HL-60 (cell line): ENCODE data around the gene TRAF1.

Experiments
- DNase-seq, 2 experiments: peaks; one replicate each; pipeline ENCODE4 v3.0.0-alpha.2; 2010 to 2020; ENCODE audit warnings: low read depth in 1 of 2, low spot score in 1 of 2
- H3K27ac ChIP-seq: fragments of 250-450 bp; sonication (Bioruptor Pico); replicated peaks from 2 replicates; pipeline ENCODE4 v1.5.1; 2020; ENCODE audit warnings: mild to moderate bottlenecking, moderate library complexity
- H3K27me3 ChIP-seq: fragments of 250-450 bp; sonication (Bioruptor Pico); 2 replicates; pipeline ENCODE4 v1.5.1; 2021; ENCODE audit warnings: mild to moderate bottlenecking, moderate library complexity; ENCODE audit not compliant: insufficient read depth, poor library complexity, severe bottlenecking
- H3K4me3 ChIP-seq: replicated peaks from 2 replicates; pipeline ENCODE4 v1.5.1; 2011; ENCODE audit warnings: mild to moderate bottlenecking, control low read depth, low read length; ENCODE audit not compliant: insufficient read depth
- GABPA ChIP-seq: IDR thresholded peaks from 2 replicates; pipeline ENCODE4 v1.6.1; 2012; ENCODE audit warnings: low read depth
- POLR2AphosphoS5 ChIP-seq: IDR thresholded peaks from 2 replicates; pipeline ENCODE4 v1.6.1; 2012; ENCODE audit warnings: low read depth
- SPI1 ChIP-seq: IDR thresholded peaks from 2 replicates; pipeline ENCODE4 v1.6.1; 2012; ENCODE audit warnings: low read depth, mild to moderate bottlenecking, borderline replicate concordance
- TF ChIP-seq, protein P1 (sequence below): IDR thresholded peaks from 2 replicates; pipeline ENCODE4 v1.6.1; 2012; ENCODE audit warnings: low read depth; ENCODE audit not compliant: insufficient replicate concordance
- TF ChIP-seq, protein P2 (sequence below): IDR thresholded peaks from one replicate; pipeline ENCODE4 v1.5.1; 2011; ENCODE audit warnings: low read length, control low read depth, inconsistent platforms; ENCODE audit not compliant: insufficient read depth

The TRAF1 gene

DNA sequence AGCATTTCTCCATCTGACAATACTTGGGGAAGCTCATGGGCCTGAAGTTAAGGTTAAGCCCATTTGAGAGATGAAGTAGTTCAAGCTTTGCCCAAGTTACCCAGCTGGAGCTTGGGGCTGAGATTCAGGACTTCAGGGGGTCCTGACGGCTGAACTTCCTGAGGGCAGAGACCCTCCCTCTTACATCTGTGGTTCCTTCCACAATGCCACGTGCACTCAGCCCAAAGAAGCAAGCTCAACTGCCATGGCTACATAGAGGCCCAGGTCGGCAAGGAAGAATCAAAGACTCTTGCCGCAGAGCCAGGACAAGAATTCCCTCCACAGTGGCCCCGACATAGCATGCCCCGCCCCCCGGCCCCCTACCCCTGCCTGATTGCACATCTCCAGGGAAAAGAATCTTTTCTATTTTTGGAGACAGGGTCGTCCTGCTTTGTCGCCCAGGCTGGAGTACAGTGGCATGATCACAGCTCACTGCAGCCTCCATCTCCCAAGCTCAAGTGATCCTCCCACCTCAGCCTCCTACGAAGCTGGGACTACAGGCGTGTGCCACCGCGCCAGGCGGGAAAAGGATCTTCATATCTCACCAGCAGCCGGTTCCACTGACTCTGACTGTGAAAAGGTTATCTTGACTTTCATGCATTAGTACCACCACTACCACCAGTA is 58.8 kb downstream of the TRAF1 start:
- Histone ChIP-seq H3K27me3 (no peaks in the 10 kb centered on the region), H3K4me3 (no peak overlapping the region; the same call in 1 of the 2 replicates), H3K27ac (peak overlapping the region; percentile 56; the same call in 1 of the 2 replicates)
- DNase-seq, result no peak
- no peak for TF ChIP-seq POLR2AphosphoS5
- TF ChIP-seq GABPA, result no peak
- TF ChIP-seq, protein P1, sequence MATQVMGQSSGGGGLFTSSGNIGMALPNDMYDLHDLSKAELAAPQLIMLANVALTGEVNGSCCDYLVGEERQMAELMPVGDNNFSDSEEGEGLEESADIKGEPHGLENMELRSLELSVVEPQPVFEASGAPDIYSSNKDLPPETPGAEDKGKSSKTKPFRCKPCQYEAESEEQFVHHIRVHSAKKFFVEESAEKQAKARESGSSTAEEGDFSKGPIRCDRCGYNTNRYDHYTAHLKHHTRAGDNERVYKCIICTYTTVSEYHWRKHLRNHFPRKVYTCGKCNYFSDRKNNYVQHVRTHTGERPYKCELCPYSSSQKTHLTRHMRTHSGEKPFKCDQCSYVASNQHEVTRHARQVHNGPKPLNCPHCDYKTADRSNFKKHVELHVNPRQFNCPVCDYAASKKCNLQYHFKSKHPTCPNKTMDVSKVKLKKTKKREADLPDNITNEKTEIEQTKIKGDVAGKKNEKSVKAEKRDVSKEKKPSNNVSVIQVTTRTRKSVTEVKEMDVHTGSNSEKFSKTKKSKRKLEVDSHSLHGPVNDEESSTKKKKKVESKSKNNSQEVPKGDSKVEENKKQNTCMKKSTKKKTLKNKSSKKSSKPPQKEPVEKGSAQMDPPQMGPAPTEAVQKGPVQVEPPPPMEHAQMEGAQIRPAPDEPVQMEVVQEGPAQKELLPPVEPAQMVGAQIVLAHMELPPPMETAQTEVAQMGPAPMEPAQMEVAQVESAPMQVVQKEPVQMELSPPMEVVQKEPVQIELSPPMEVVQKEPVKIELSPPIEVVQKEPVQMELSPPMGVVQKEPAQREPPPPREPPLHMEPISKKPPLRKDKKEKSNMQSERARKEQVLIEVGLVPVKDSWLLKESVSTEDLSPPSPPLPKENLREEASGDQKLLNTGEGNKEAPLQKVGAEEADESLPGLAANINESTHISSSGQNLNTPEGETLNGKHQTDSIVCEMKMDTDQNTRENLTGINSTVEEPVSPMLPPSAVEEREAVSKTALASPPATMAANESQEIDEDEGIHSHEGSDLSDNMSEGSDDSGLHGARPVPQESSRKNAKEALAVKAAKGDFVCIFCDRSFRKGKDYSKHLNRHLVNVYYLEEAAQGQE, result no peak

DNA sequence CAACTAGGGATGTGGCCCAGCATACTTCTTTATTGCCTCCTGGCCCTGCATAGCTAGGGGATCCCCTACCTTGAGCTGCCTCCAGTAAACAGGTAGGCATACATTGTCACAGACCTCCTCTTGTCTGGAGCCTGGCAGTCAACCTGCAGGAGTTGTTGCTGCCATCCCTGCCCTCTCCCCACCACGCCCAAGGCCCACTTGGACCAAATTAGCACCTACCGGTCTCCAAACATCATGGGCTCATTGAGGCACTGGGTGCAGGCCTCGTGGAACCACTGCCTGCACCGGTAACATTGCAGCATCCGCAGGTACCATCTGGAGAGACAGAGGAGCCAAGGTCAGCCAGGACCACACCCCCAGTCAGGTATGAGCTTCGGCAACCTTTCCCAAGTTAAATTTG is 59.9 kb downstream of the TRAF1 start:
- Histone ChIP-seq H3K27ac (no peak overlapping the region), H3K4me3 (no peak overlapping the region), H3K27me3 (no peaks in the 10 kb centered on the region)
- TF ChIP-seq SPI1, result no peak
- TF ChIP-seq, protein P2, sequence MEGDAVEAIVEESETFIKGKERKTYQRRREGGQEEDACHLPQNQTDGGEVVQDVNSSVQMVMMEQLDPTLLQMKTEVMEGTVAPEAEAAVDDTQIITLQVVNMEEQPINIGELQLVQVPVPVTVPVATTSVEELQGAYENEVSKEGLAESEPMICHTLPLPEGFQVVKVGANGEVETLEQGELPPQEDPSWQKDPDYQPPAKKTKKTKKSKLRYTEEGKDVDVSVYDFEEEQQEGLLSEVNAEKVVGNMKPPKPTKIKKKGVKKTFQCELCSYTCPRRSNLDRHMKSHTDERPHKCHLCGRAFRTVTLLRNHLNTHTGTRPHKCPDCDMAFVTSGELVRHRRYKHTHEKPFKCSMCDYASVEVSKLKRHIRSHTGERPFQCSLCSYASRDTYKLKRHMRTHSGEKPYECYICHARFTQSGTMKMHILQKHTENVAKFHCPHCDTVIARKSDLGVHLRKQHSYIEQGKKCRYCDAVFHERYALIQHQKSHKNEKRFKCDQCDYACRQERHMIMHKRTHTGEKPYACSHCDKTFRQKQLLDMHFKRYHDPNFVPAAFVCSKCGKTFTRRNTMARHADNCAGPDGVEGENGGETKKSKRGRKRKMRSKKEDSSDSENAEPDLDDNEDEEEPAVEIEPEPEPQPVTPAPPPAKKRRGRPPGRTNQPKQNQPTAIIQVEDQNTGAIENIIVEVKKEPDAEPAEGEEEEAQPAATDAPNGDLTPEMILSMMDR, result no peak
- no peak for TF ChIP-seq GABPA
- TF ChIP-seq POLR2AphosphoS5, result no peak
- TF ChIP-seq, protein P1, result no peak
- no peak for DNase-seq

DNA sequence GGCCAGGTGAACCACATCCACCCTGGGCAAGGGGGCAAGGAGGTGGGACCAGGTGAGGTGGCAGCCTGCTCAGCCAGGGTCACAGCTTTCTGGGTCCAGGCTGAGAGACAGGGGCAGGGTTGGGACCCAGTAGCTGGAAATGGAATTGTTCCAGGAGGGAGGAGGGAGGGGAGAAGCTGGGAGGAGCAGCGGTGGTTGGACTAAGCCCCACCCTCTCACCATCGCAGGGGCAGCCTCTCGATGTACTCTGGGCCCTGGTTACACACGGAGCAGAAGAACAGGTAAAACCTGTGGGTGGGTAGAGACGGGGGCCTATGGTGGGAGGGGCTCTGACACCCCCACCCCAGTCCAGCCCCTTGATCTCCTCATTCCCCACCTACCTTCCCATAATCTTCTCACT is 60.8 kb downstream of the TRAF1 start:
- Histone ChIP-seq H3K27ac (no peak overlapping the region), H3K4me3 (no peak overlapping the region)

More for the DNA sequence above, 60.8 kb downstream of the TRAF1 start:
- H3K27me3 ChIP-seq, result no peaks in the 10 kb centered on the region
- TF ChIP-seq SPI1, result no peak
- no peak for TF ChIP-seq POLR2AphosphoS5
- TF ChIP-seq, protein P1, result no peak
- no peak for TF ChIP-seq GABPA
- TF ChIP-seq, protein P2, result no peak
- no peak for DNase-seq
